IPS-NIHi11 (cell line): ENCODE data around the gene GSDME.

Experiments
- DNase-seq: peaks from one replicate; pipeline ENCODE4 v3.0.0; 2012; ENCODE audit warnings: mixed read lengths, low spot score

GSDME gene

GRCh38 chr7:24769851-24770250 lies 12.6 kb upstream of the GSDME start:
- DNase-seq: no peak

- DNase-seq: no peak
Observed at GRCh38 chr7:24769014-24769830, 12.0 kb upstream of the GSDME start.

DNA sequence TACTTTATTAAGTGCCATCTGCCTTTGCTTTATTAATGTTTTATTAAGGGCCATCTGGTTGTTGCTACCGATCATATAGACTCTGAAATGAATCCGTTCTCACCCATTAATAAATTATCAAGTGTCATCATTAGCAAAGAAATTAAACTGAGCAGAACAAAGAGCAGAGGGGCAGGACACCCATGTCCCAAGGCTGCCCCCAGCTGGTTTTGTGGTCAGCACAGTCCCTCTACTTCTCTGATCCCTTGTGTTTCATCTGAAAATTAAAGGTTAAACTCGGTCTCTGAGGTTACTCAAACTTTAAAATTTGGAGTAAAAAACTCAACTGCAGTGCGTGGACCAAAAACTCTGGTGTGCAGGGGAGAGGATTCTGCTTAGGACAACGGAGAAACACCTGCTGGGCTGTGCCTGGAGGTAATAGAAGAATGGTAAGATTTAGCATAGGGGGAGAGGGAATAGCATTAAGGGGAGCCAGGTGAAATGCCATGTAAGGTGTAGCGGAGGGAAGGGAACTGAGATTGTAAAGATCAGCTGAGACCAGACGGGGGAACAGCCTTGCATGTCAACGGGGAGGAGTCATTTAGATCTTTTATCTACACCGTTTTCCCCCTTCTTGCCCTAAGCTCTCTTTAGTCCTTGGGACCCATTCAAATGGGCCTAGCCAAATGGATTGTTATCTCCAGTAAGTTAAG lies 10.8 kb upstream of the GSDME start:
- DNase-seq: no peak

DNA sequence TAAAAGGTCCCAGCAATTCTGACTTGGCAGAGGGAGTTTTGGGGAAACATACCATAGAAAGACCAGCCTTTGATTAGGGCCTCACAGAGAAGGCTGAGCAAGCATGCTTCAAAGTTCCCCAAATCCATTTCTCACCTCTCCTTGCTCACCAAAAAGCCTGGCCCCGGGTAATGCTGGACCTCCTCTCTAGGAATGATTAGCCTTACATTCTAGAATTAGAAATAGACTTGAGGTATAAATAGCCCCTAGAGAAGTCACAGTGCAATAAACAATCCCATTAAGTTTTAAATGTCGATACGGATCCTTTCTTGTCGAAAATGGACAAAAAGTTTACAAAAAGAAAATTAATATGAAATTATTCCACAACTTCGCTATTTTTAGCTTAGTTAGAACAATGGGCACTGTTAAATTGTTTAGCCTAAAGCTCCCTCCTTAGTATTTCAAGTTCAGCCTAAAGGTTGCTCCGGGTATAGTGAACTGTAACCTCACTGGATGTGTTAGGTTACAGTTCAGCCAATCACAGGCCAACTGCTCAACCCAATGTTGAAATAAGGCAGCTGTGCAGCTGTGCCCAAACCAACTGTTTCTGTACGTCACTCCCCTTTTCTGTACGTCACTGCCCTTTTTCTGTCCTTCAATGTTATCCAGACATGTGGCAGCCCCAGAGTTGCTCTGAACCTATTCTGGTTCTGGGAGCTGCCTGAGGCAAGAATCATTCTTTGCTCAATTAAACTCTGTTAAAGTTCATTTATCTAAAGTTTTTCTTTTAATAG lies 7.9 kb upstream of the GSDME start:
- DNase-seq: no peak

- DNase-seq: no peak
Observed at GRCh38 chr7:24764011-24764410, 6.7 kb upstream of the GSDME start.

- no peak for DNase-seq
Observed at GRCh38 chr7:24763303-24763901, 6.1 kb upstream of the GSDME start.

DNA sequence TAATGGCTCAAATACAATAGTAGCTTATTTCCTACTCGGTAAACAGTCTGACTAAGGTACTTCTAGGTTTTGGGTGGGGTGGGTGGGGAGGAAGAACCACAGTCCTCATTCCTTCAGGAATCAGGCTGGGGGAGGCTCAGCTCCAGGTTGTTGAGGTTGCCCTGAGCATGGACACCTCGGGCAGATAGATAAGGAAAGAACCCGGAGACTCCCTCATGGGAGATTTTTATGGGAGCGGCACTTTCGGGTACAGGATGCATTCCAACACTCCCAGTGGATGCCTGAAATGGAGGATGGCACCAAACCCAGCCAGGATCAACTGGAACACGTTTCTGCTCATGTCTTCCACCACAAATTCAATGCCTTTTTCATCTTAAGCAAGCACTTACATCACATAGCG lies 5.5 kb upstream of the GSDME start:
- no peak for DNase-seq

DNA sequence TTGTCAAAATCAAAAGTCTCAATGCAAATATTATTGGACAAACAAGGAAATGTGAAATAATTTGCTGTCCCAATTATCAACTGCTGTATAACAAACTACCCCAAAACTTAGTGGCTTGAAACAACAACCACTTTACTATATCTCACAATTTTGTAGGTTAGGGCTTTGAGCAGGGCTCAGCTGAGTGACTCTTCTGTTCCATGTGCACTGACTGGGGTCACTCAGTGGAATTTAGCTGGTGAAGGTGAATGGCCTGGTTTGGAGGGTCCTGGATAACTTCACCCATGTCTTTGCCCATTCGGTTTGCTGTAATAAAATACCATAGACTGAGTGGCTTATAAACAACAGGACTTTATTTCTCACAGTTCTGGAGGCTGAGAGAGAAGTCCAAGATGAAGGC lies 3.7 kb upstream of the GSDME start:
- no peak for DNase-seq

DNA sequence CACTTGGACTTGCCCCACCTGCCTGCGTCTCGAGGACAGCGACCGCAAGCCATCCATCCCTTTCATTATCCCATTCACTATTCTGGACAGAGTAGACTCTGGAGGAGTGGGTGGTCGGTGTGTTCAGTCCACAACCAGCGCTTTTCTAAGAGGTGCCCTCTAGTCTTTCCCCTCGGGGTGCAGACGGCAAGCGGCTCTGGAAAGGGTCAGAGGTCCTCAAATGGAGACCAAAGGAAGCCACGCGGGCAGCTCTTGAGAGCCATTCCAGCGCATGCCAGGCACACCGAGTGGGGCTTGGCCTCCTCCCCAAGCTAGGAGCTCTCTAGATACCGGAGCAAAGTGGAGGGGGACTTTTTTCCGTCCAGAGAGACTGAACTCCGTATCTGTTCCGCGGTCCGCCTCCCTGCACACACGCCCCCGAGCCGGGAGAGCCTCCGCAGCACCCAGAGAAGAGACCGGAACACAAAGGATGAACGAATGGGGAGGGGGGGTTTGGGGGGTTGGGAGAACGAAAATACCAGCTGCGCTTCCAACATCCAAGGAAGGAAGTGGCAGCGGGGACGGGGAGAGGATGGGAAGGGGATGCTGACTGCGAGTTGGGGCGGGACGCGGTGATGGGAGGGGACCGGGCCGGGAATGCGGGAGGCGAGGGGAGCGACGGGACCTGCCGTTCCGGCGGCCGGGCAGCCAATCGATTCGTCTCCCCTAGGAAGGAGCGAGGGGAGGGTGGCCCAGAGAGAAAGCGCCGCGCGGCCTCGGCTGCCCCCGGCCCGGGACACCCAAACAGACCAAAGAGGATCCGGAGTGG lies 515 bp downstream of the GSDME start:
- peak; percentile 83 for DNase-seq

- no peak for DNase-seq
Observed at GRCh38 chr7:24755541-24756407, 1.5 kb downstream of the GSDME start.

DNA sequence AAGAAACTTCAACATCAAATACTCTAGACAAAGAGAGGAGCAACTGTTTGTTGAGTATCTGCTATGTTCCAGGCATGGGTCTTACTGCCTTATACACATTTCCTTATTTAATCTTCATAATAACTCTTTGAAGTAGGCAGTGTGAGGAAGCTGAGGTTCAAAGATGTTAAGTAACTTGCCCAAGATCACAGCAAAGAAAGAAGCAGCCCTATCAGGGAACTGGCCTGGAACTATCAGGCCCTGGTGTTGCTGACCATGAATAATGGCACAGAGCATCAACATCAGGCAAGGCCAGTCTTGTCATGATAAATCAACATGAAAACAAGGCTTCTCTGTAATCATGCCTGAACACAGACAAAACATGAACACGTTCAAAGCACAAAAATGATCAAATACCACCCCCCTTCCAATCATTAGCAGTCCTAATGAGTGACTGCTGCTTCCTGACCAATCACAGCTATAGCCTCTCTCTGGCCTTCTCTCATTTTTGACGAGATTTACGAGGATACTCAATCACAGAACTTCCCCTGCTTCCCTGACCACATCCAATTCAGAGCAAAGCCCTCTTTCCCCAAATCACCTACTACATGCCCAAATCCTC lies 2.3 kb downstream of the GSDME start:
- DNase-seq: no peak

- DNase-seq: no peak
Observed at GRCh38 chr7:24752073-24752800, 5.0 kb downstream of the GSDME start.

- DNase-seq: no peak
Observed at GRCh38 chr7:24751484-24751883, 5.8 kb downstream of the GSDME start.

GRCh38 chr7:24750441-24751055 lies 6.7 kb downstream of the GSDME start:
- no peak for DNase-seq

DNA sequence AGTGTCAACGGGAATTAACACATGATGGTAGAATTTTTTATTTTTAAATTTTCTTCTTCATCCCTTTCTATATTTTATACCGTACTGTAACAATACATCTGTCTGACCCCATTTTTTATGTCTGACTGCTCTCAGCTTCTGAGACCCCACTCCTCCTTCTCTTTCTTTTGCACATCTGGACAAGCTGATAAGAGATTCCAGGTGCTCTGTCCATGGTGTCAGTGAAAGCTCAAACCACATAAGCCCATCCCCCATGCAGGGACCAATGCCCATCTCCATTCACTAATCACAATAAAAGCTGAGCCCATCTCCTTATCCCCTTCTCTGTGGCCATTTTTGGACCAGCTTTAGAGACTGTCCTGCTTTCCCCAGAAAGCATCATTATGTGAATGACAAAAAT lies 8.7 kb downstream of the GSDME start:
- DNase-seq: no peak

- no peak for DNase-seq
Observed at GRCh38 chr7:24745355-24745754, 11.9 kb downstream of the GSDME start.

- no peak for DNase-seq
Observed at GRCh38 chr7:24743471-24743870, 13.8 kb downstream of the GSDME start.

- DNase-seq: no peak
Observed at GRCh38 chr7:24742506-24743162, 14.6 kb downstream of the GSDME start.
